ENCODE measurements around the gene PIGH.

DNA sequence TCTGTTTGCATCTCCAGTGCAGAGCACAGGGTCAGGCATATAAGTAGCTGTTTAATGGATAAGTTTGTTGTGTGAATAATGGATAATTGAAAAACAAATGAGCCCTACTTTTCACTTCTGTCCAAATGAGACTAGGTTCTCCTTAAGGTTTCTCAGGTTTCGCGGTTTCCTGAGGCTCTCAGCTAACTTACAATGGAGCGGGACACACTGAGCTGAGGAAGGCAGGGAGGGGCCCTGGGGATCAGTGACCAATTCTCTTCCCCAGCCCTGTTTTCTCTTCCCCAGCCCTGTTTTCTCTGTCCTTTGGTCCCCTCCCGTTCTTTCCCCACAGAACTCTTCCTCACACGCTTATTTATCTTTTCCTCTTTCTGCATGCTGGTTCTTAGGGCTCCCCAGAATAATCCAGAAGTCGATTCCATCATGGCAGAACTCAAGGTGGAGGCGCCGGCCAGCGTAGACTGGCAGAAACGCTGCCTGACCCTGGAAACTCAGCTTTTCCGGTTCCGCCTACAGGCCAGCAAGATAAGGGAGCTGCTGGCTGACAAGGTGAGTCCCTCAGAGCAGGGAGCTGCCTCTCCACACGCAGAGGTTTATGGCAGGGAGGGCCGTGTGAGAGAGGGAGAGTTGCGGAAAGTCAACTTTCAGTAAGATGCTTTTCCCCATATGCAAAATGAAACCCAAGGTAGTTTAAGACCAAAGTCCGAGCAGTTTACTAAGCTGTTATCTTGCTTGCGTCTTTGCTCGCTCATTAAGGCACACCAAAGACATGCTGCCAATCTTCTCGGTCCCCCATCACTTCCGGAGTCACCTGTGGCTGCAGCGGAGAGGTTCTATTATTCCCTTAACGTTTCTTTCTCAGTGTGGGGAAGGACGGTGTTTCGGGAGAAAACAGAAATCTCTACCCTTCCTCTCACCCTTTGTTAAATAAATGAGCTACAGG, 58.4 kb downstream of the PIGH start:
- TF ChIP-seq POLR2A (IDR thresholded peaks at IDR 0.05) = no peak
- TF ChIP-seq CTCF (IDR thresholded peaks at IDR 0.05) = no peak

Data from right lobe of liver (tissue), 4 donors.